T-helper 2 cell (primary cell): ENCODE data around the gene TSGA10.
A peak's percentile ranks its signal among the peaks of the same experiment; 100 is the strongest.
"Not testable (repeated sequence)": the region's sequence is repeated elsewhere in the genome, so short reads cannot be mapped to it uniquely, and the experiment has no call there.

Source experiments
- DNase-seq, 5 experiments: peaks; one replicate each; pipeline versions ENCODE4 v3.0.0 to v3.0.0-alpha.2; 2012 to 2022

The TSGA10 gene

DNA sequence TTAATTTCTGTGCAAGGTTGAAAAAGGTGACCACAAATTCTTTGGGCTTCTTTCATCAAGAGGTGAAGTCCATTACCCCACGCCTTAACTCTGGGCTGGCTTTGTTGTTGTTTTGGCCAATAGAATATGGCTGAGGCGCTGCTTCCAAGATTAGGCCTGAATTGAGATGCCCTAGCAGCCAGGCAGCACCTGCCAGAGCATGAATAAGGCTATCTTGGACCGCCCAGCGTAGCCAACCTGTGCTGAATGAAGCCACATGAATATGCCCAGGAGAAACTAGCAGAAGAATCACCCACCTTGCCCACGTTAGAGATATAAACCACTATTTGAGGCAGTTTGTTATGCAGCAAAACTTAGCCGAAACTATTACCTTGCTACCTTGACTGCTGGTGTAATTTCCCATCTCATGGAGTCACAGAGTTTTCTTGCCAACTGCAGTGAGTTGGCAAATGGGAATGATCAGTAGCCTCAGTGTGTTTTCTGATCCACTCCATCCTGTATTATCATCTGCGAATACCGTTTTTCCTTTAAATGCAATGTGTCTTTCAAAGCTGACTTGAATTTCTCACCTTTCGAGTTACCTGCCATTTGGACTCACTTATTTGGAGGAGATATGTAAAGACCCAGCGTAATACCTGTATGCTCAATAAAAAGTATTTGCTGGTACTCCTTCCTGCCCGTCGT is 679 bp downstream of the TSGA10 start:
- no peak for DNase-seq

- DNase-seq: no peak
These were observed 2.4 kb downstream of the TSGA10 start for GRCh38 chr2:99152199-99152895.

DNA sequence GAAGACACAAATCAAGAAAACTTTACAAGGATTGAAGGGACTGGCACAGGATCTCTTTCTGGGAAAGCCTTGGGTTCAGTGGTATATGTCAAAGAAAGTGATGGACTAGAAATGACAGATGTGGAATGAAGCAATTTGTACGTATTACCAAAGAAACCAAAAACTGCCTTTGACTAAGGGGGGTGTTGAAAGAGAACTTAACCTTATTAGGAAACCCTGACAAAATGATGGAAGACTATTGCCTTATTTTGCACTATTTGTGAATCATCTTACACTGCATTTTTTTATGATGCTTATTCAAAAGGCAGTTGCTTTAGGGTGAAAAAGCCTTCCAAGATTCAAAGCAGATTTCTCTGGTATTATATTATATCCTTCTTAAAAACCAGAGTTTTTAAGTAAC is 4.0 kb downstream of the TSGA10 start:
- DNase-seq: no peak

- DNase-seq: peak; percentile 95 to 99 (median 96)
These were observed 13.3 kb downstream of the TSGA10 start, which contains the start of gene C2orf15 for GRCh38 chr2:99141110-99142108. Gene C2orf15 (plus strand): TSS chr2:99141707. CDS start chr2:99150559, 8,852 bp downstream.

DNA sequence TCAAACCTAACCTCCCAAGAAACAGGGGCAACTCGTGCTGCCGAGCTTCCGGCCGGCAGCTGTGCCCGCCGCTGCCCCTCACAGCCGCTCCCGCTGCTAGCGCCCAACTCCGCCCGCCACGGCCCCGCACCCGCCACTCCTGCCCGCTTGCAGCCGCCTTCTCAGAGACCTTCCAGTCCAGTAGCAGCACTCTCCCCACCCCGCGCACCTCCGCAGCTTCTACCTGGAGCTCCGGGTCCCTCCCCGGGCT is 14.0 kb downstream of the TSGA10 start:
- DNase-seq: no peak

DNA sequence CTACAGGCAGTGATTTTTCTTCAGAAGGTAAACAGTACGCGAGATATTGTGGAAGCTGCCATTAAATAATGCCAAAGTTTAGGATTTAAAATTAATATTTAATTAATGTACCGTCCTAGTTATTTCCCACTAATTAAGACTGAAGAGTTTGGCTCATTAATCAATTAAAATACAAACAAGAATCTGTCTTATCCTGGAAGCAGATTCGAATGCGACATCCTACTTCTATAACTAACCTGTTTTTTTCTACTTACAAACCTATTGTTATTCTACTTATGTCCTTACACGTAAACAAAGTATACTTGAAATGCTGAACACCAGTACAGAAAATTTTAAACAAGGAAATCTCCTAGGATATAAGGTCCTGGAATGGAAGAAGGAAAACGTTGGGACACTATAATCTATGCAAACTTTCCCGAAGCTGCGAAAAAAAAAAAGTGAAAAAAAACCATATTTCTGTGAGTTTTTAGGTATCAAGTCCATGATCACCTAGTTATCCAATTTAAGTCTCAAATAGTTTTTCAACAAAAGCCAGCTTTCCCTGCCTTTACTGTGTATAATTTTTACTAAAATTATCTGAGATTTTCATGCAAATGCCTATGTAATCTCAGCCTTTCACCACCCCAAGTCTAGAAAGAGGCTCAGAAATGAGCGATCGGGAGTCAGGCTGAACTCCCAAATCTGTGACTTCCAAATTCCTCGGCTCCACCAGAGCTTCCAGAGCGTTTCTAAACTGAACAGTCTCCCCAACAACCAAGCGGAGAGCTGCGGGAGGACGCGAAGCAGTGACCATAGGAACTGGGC is 14.5 kb downstream of the TSGA10 start:
- DNase-seq: no peak

- no peak for DNase-seq
These were observed 15.7 kb downstream of the TSGA10 start for GRCh38 chr2:99139003-99139402.

DNA sequence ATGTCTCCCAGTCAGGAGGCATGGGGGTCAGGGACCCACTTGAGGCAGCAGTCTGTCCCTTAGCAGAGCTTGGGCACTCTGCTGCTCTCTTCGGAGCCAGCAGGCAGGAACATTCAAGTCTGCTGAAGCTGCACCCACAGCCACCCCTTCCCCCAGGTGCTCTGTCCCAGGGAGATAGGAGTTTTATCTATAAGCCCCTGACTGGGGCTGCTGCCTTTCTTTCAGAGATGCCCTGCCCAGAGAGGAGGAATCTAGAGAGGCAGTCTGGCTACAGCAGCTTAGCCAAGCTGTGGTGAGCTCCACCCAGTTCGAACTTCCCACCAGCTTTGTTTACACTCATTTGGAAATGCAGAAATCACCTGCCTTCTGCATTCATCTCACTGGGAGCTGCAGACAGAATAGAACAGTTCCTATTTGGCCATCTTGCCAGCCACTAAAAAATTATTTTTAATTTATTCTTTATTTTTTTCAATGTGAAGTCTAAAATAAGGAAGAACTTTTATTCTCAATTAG is 19.6 kb downstream of the TSGA10 start:
- not testable (repeated sequence) for DNase-seq

GRCh38 chr2:99127981-99128380 is 26.8 kb downstream of the TSGA10 start:
- DNase-seq: no peak

DNA sequence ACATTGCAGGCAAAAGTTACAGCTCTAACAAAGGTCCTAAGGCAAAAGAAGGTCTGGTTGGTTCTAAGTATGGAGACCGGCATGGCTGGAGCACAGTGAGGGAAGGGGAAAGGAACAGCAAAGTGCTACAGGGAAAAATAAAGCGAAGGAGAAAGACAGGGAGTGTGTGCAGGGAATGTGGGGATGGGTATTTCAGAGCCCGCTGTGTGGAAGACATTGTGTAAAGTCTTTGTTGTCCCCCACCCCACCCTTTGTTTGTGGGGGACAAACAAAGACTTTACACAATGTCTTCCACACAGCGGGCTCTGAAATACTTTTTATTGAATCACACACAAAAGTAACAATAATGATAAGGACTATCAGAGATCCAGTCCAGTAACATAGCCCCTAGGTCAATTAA is 42.1 kb downstream of the TSGA10 start:
- DNase-seq: no peak

DNA sequence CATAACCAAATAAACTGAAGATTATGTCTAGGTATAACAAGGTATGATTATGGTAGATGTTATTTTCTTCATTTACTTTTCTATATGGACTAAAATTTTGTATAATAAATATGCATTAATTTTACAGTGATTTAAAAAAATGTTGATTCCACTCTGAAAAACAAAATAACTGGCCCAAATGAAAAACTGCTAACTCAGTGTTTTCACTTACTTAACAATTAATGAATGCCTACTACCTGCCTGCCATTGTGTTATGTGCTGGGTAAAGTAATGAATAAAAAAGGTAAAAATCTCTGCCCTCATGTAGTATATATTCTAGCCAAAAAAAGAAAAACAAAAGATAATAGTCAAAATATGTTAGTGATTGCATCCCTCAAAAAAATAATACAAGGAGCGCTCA is 42.8 kb downstream of the TSGA10 start:
- no peak for DNase-seq

GRCh38 chr2:99111236-99111635 is 43.5 kb downstream of the TSGA10 start:
- no peak for DNase-seq

DNA sequence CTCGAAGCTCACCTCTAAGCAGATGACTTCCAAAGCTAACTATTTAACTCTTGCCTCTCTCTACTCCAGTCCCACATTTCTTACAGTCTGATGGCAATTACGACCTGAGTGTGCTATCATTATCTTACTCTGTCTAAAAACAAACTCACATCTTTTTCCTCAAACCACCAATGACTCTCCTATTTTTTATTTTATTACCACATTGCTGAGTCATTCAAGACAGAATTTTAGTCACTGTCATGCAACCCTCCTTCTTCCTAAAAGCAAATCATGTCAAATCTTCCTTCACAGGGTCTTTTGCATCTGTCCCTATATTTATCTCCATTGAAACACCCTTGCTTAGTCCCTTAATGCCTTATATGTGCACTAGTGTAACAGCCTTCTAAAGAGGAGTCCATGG is 47.8 kb downstream of the TSGA10 start:
- DNase-seq: peak in 1 of 5 experiments; percentile 8

- no peak for DNase-seq
These were observed 50.7 kb downstream of the TSGA10 start for GRCh38 chr2:99104006-99104405.

DNA sequence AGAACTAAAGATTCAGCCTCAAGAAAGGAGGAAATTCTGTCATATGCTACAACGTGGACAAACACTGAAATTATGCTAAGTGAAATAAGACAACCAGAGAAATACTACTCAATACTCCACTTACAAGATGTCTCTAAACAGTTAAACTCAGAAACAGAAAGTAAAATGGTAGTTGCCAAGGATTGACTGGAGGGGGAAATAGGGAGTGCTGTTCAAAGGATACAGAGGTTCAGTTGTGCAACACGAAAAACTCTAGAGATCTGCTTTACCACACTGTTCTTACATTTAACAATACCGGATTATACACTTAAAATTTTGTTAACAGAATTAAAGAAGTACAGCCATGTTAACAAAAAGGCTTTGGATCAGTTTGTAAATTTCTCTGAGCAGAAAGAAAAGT is 53.0 kb downstream of the TSGA10 start:
- DNase-seq: no peak

DNA sequence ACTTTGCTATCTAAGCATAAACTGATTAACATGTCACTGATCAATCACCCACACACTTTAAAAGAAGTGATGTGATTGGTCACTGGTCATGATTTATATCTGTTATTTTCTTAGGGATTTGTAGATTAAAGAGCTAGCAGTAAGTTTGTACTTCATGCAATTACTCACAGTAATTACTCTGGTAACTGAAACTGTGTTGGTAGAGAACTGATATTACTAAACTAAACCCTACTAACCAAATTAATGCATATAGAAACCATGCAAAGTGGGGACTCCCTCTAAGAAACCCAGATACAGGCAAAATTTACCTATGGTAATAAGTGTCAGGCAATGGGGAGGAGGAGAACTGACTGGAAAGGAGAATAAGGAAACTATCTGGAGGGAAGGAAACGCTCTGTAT is 58.0 kb downstream of the TSGA10 start:
- no peak for DNase-seq

- DNase-seq: peak in 1 of 5 experiments; percentile 62
These were observed 66.7 kb downstream of the TSGA10 start for GRCh38 chr2:99088017-99088416.

DNA sequence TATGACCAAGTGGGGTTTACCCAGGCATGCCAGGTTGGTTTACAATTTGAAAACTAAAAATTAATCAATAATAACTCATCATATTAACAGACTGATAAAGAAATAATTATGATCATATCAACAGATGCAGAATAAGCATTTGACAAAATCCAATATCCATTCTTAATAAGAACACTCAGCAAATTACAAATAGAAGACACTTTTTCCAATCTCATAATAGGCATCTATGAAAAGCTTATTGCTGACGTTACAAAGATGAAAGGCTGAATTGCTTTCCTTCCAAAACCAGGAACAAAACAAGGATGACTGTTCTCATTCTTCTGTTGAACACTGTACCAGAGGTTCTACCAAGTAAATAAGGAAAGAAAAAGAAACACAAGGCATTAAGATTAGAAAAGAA is 68.4 kb downstream of the TSGA10 start:
- no peak for DNase-seq

DNA sequence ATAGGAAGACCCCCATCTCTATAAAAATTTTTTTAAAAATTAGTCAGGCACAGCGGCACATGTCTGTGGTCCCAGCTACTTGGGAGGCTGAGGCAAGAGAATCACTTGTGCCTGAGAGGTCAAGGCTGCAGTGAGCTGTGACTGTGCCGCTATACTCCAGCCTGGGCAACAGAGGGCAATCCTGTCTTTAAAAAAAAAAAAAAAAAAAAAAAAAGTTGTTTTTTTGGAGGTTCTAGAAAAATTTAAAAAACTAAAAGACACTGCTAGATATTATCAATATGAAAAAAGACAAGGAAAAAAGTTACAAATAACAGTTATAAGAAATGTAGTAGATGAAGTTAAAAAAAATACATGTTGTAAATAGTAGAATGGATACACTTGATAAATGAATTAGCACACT is 69.3 kb downstream of the TSGA10 start:
- DNase-seq: peak in 2 of 5 experiments; percentile 4 to 33

- no peak for DNase-seq
These were observed 70.5 kb downstream of the TSGA10 start for GRCh38 chr2:99084256-99084655.

GRCh38 chr2:99081891-99082290 is 72.9 kb downstream of the TSGA10 start:
- no peak for DNase-seq

DNA sequence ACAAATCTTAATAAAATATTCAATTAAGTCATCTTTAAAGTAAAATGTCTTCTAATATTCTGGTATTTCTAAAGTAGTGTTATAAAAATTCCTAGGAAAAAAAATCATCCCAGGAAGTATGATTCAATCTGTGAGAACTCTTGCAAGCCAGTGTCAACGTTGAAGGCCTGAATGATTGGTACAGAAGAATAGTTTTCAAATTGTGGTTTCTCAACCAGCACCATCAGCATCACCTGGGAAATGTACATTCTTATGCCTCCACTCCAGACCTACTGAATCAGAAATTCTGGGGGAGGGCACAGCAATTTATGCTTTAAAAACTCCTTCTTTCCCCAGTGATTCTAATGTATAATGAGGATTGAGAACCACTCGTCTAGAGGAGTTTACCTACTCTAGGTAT is 75.5 kb downstream of the TSGA10 start:
- DNase-seq: no peak
